SIG-M5 treated with dmso at 0.1 percent for 504 hours (cell line): ENCODE results near the gene MYPOP.
A peak's percentile ranks its signal among the peaks of the same experiment; 100 is the strongest.
"Not testable (repeated sequence)": the region's sequence is repeated elsewhere in the genome, so short reads cannot be mapped to it uniquely, and the experiment has no call there.

Experiments used
- DNase-seq: peaks from one replicate; lab custom pipeline; 2025; ENCODE audit not compliant: unreplicated experiment; lab: John Stamatoyannopoulos, UW

Gene MYPOP

DNA sequence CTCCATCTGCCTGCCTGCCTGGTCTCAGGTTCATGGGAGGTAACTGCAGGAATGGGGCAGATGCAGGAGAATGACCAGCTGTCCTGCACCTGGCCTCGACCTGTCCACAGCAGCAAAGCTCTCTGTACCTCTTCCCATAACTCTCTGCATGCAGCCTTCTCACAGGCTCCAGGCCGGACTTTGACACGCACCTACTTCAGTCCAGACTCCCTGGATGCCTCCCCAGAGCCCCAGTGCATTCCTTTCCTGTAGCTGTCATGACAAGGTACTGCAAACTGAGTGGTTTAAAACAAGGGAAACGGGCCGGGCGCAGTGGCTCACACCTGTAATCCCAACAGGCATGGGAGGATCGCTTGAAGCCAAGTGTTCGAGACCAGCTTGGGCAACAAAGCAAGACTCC, 8.9 kb upstream of the MYPOP start:
- no peak for DNase-seq

DNA sequence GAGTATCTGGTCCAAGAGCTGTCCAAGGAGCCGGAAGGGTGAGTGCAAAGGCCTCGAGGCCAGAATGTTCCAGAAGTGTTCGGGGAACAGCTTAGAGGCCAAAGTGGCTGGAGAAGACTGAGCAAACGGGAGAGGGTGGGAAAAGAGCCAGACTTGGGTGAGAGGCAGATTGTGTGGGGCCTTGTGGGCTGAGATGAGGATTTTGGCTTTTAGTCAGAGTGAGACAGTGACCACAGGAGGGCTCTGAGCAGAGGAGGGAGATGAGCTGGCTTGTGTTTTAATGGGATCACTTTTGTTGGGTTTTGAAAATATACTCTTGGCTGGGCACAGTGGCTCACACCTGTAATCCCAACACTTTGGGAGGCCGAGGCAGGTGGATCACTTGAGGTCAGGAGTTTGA, 6.5 kb upstream of the MYPOP start:
- DNase-seq, result no peak

GRCh38 chr19:45906221-45906620, 3.8 kb upstream of the MYPOP start:
- no peak for DNase-seq

DNA sequence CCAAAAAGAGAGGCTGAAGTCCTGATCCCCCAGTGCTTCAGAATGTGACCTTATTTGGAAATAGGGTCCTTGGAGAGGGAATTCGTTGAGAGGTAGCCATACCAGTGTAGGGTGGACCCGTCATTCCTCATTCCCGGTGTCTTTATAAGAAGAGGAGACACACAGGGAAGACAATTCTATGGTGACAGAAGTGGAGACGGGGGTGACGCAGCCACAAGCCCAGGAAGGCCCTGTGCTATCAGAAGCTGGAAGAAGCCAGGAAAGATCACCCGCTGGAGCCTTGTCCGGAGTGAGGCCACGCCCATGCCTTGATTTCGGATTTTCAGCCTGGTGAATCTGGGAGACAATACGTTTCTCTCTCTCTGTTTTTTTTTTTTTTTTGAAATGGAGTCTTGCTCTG, 2.6 kb upstream of the MYPOP start:
- DNase-seq, result no peak

- peak; percentile 89 for DNase-seq
Measured at GRCh38 chr19:45902651-45903625, 525 bp upstream of the MYPOP start.

DNA sequence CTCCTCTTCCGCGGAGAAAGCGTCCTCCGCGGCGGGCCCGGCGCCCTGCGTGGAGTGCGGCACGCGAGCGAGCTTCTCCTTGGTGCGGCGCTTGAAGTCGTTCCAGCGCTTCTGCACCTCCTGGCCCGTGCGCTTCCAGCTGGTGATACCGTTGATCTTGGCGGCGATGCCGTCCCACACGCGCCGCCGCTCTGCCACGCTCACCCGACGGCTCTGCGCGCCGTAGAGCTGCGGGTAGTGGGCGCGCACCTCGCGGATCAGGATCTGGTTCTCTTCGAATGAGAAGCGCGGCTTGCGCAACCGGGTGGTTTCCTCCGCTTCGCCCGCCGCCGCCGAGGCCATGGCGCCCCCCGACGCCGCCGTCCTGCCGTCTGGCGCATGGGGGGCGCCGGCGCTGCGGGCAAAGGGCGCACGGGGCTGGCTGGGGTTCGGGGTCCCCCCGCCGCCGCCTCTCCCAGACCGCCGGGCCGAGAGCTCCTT, 941 bp downstream of the MYPOP start:
- DNase-seq, result peak; percentile 59

GRCh38 chr19:45900738-45901431, 1.5 kb downstream of the MYPOP start:
- no peak for DNase-seq

- no peak for DNase-seq
Measured at GRCh38 chr19:45899919-45900589, 2.4 kb downstream of the MYPOP start.

DNA sequence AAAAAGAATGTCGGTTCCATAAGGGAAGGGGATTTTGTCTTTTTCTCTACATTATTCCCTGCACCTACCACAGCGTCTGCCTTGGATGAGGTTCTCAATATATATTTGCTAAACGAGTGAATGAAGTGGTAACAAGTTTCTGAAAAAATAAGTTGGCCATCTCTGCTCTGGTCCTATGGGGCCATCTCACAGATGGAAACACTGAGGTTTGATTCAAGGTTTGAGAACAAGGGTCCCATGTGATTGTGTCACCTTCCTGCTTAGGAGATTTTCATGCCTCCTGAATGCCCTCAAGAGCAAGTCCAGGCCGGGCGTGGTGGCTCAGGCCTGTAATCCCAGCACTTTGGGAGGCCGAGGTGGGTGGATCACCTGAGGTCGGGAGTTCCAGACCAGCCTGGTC, 3.2 kb downstream of the MYPOP start:
- DNase-seq, result no peak

DNA sequence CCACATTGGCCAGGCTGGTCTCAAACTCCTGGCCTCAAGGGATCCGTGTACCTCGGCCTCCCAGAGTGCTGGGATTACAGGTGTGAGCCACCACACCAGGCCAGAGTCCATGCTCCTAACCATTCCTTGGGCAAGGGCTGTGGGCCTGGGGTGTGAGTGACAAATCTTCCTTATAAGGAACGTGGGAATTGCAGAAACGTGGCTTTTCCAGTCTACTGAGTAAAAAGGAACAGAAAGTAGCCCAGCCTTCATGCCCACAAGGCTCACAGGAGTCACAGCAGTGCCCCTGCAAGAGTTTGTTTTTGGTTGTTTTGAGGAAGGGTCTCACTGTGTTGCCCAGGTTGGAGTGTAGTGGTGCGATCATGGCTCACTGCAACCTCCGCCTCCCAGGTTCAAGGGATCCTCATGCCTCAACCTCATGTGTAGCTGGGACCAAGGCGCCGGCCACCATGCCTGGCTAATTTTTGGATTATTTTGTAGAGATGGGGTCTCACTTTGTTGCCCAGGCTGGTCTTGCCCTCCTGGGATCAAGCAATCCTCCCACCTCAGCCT, 5.1 kb downstream of the MYPOP start:
- DNase-seq, result no peak

DNA sequence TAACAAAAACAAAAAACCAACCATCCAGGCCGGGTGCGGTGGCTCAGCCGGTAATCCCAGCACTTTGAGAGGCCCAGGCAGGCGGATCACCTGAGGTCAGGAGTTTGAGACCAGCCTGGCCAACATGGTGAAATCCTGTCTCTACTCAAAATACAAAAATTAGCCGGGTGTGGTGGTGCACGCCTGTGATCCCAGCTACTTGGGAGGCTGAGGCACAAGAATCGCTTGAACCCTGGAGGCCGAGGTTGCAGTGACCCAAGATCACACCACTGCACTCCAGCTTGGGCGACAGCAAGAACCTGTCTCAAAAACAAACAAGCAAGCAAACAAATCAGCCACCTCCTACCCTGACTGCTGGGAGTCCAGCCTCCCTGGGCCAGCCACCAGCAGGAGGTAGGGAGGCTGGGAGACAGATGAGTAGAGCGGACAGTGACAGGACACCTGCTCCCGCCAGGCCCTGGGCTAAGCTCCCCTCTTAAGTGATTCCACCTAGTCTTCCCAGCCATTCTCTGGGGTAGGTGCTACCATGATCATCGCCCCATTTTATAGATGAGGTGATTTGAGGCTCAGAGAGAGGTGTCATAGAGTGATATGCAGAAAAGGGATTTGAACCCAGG, 6.3 kb downstream of the MYPOP start:
- DNase-seq, result not testable (repeated sequence)

GRCh38 chr19:45895519-45895972, 6.9 kb downstream of the MYPOP start:
- no peak for DNase-seq

DNA sequence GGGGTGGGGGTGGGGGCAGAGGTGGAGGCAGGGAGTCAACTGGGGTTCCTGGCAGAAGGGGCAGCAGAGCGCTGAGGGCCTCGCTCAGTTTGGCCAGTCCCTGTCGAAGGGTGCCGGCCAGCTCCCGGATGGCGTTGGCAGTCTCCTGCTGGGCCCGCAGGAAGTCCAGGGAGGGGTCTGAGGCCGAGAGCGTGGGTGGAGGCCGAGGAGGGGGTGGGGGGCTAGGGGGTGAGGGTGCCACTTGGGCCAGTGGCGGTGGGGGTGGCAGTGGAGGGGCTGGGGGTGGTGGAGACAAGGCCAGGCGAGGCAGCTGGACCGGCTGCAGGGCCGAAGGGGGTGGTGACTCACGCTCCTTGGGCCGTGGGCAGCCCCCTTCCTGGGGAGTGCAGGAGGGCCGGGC, 11.5 kb downstream of the MYPOP start:
- no peak for DNase-seq

- no peak for DNase-seq
Measured at GRCh38 chr19:45889210-45889885, 13.1 kb downstream of the MYPOP start.

- no peak for DNase-seq
Measured at GRCh38 chr19:45887200-45887710, 15.2 kb downstream of the MYPOP start.

DNA sequence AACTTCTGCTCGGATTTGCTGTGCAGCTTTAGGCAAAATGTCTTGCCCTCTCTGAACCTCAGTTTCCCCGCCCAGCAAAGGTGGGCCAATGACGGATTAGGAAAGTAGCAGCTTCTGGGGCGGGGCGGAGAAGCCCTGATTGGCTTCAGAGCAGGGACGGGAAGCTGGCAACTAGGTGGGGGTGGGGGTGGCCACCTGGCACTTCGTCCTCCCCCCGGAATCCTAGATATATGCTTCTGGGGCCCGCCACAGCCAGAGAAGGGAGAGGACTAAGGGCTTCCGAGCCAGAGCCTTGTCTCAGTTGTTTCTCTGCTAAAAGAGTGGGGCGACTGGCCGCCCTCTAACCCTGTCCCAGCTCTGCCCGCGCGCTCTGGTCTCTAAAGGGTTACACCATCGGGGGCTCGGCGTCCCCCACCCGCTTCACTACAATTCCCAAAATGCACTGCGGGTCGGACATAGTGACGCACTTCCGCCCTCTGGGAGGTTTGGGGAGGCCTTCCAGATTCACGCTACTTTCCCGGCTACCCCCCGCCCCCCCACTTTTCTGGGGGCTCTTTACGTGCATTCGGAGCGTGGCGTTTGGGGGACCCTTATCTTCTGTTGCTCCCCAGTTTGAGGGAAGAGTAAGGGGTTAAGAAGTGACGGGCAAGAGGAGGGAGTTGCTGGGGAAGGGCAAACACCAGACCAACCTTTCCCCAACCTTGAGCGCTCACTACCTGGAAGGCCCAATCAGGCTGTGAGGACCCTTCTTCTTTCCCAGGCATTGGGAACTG, 15.8 kb downstream of the MYPOP start:
- peak; percentile 88 for DNase-seq

GRCh38 chr19:45885556-45886426, 16.6 kb downstream of the MYPOP start, which contains the start of gene IRF2BP1:
TSS of gene IRF2BP1 (minus strand) at chr19:45886141. CDS start at chr19:45885774, 367 bp downstream.
- peak; percentile 92 for DNase-seq
